SH-SY5Y (cell line): Measurements from ENCODE around the gene FGGY.

ENCODE experiments used
- GATA2 ChIP-seq: IDR thresholded peaks from 2 replicates; pipeline ENCODE4 v1.6.1; 2011; ENCODE audit warnings: mild to moderate bottlenecking, low read depth, low read length
- GATA3 ChIP-seq: IDR thresholded peaks from 2 replicates; pipeline ENCODE4 v1.6.1; 2011; ENCODE audit warnings: low read depth, mild to moderate bottlenecking, low read length, moderate library complexity

GRCh38 chr1:59418363-59419144 lies 121.7 kb downstream of the FGGY start:
- no peak for TF ChIP-seq GATA2
- TF ChIP-seq GATA3: no peak
